GM12878 (cell line): Measurements from ENCODE around the gene PHEX.

Experiments
- CBX5 ChIP-seq: sonication (generic); IDR thresholded peaks from 2 replicates; pipeline ENCODE4 v1.6.1; 2016; ENCODE audit warnings: low read depth, moderate library complexity, mild to moderate bottlenecking, inconsistent platforms
- CEBPB ChIP-seq, 2 experiments: fragments of 150-350 bp in 1 of 2; IDR thresholded peaks; 2 replicates each; pipeline ENCODE4 v1.6.1; 2012 to 2014; ENCODE audit warnings: low read depth in 2 of 2, low read length in 2 of 2, borderline replicate concordance in 1 of 2, inconsistent platforms in 1 of 2
- CTCF ChIP-seq, 3 experiments: IDR thresholded peaks in 2 of 3; conservative IDR thresholded peaks in 1 of 3; 2 replicates each; pipeline ENCODE4 v1.5.1; 2011; ENCODE audit warnings: low read depth in 3 of 3, low read length in 3 of 3, mild to moderate bottlenecking in 3 of 3, control low read depth in 2 of 3, moderate library complexity in 2 of 3, inconsistent platforms in 1 of 3, mixed read lengths in 1 of 3; ENCODE audit not compliant: control insufficient read depth in 2 of 3, insufficient read depth in 1 of 3; ENCODE audit errors: extremely low read depth in 1 of 3
- EGR1 ChIP-seq, 2 experiments: IDR thresholded peaks; 1 replicate in 1 of 2; 2 replicates in 1 of 2; pipeline ENCODE4 v1.6.1; 2011 to 2012; ENCODE audit warnings: low read depth in 2 of 2, low read length in 2 of 2, borderline replicate concordance in 1 of 2, mild to moderate bottlenecking in 1 of 2, moderate library complexity in 1 of 2
- EZH2 ChIP-seq: IDR thresholded peaks from 2 replicates; pipeline ENCODE4 v1.6.1; 2012; ENCODE audit warnings: low read depth, mild to moderate bottlenecking, control low read depth, inconsistent platforms, low read length, borderline replicate concordance; ENCODE audit not compliant: control insufficient read depth
- HDAC2 ChIP-seq: fragments of 200-600 bp; sonication (generic); IDR thresholded peaks from 2 replicates; pipeline ENCODE4 v1.6.1; 2017
- NFYB ChIP-seq: IDR thresholded peaks from 2 replicates; pipeline ENCODE4 v1.6.1; 2011; ENCODE audit warnings: low read depth, mild to moderate bottlenecking, low read length, improper control_type of control experiment, moderate library complexity; ENCODE audit not compliant: insufficient read depth
- NRF1 ChIP-seq: conservative IDR thresholded peaks from 2 replicates; pipeline ENCODE4 v1.6.1; 2011; ENCODE audit warnings: mild to moderate bottlenecking, low read depth, low read length, improper control_type of control experiment
- POLR2AphosphoS2 ChIP-seq: IDR thresholded peaks from 2 replicates; pipeline ENCODE4 v1.6.1; 2011; ENCODE audit warnings: low read depth, mild to moderate bottlenecking, low read length, improper control_type of control experiment, moderate library complexity
- TCF7 ChIP-seq: IDR thresholded peaks from 2 replicates; pipeline ENCODE4 v1.6.1; 2014; ENCODE audit warnings: antibody characterized with exemption, borderline replicate concordance

GRCh38 chrX:22060415-22061280 lies 28.5 kb downstream of the PHEX start:
- TF ChIP-seq CTCF (IDR thresholded peaks at IDR 0.05 in 2 of 3, conservative IDR thresholded peaks at IDR 0.05 in 1 of 3; ENCODE audit: control insufficient read depth in 2 of 3, extremely low read depth in 1 of 3, insufficient read depth in 1 of 3, low read depth in 3 of 3, low read length in 3 of 3) (no peak), POLR2AphosphoS2 (no peak), TCF7 (no peak), EZH2 (no peak), NFYB (no peak), CEBPB (IDR thresholded peaks at IDR 0.05; ENCODE audit: borderline replicate concordance in 1 of 2, low read depth in 2 of 2, low read length in 2 of 2) (0 out of 4 replicates have a peak, but pooled peaks of 1 of the 2 experiments have one; percentile 43), HDAC2 (no peak), EGR1 (IDR thresholded peaks at IDR 0.05; ENCODE audit: borderline replicate concordance in 1 of 2, low read depth in 2 of 2, low read length in 2 of 2) (no peak), NRF1 (no peak), CBX5 (no peak)
